GM18868 (cell line): Measurements from ENCODE around the gene DKK3.

Experiments used
- ATAC-seq: cut with Tn5 transposase; IDR thresholded peaks from one replicate; pipeline ENCODE4 v1.9.1; 2021; ENCODE audit warnings: mild to moderate bottlenecking, moderate library complexity; ENCODE audit not compliant: unreplicated experiment

The DKK3 gene

DNA sequence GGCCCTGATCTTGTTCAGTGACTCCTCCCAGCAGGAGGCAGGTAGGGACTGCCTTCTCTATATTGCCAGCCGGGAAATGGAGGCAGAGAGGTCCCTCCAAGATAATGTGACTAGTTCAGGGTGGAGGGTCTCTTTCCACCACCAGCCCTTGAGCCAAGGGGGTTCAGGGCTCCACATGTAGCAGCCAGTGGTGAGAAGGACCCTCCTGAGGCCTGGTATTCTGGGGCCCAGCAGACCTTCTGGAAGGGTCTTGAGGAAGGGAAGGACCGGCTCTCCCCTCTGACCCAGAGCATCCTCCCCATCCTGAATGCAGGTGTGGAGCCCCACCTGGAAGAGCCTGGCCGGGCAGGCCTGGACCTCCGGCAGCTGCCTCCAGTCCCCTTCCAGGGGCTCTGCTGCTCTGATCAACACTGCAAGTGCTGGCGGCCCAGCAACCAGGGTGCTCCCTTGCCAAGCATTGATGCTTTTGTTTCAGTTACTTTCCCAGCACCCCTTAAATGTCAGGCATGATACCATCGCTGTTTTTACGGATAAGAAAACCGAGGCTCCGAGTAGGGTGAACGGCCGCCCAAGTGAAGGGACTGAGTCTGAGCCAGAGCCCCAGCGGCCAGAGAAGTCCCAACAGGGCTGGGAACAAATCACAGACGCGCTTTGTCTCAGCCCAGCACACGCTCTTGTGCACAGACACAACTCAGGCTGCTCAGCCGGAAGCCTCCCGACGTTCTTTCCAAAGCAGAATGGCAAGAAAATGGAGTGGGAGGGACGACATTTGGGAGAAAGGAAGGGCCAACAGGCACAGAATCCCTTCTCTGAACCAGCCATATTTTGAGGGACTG, 38.8 kb downstream of the DKK3 start:
- ATAC-seq, result no peak

DNA sequence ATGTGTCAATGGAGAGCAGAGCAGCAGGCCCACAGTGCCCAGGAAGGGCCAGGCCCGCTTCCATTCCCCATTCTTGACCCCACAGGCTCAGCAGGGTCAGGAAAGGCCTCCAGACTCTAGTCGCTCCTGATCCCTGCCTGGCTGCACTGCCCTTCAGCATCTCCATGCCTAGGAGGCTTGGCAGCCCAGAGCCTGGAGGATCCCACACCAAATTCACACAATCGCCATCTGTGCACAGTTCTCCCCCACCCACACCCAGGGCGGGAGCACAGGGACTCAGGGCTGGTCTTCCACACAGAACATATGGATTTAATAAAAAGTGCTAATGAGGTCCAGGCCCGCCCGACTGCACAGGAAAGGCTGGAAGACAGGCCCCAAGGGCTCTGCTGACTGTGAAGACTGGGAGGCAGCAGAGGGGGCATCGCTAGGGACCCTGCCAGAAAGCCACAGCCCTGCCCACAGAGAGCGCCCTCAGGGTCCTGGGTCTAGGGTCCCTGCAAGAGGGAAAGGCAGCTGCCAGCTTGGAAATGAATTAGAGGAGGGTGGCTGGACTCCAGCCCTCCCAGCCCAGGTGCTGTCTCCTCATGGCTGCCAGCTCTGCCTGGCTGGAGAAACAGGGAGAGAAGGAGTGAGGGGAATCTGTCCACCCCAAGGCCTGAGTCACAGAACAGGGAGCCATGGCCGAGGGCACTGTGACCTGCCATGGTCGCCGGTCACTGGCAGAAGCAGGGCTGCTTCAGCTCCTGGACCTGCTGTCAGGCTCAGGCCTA, 39.7 kb downstream of the DKK3 start:
- no peak for ATAC-seq

DNA sequence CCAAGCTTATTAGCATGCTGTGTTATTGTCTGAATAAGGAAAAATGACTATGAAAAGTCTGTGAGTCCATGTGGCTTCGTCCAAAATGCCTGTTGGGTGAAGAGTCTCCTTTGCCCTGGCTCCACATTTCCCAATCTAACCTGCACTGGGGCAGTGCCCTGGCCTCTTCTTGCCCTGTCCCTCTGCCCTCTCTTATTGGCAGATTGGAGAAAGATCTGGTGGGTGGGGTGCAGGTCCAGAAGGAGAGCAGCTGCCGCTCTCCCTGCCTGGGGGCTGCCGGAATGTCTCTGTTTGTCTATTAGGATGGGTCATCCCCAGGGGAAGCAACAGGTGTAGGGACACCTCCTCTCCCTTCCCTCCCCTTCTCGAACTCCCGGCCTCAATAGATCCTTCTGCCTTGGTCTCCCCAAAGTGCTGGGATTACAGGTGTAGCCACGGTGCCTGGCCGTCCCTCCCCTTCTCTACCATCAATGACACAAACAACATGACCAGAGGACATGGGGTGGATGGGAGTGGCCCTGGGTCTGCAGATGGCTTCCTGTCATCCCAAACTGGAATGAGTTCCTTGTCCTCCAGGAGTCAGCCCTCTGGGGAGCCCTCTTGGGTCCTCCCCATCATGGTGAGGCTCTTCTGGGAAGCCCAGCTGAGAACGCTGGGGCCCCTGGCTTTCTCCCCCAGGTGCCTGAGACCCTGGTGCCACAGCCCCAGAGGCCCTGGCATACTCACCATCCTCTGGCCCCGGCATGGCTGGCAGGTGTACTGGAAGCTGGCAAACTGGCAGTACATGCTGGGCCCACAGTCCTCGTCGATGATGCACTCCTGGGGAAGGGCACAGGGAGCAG, 40.5 kb downstream of the DKK3 start:
- no peak for ATAC-seq

- ATAC-seq, result peak; percentile 99
These were observed 41.4 kb downstream of the DKK3 start for GRCh38 chr11:11966826-11967668.

- ATAC-seq, result no peak
These were observed 42.1 kb downstream of the DKK3 start for GRCh38 chr11:11966354-11966741.

- ATAC-seq, result no peak
These were observed 42.6 kb downstream of the DKK3 start for GRCh38 chr11:11965656-11966353.

DNA sequence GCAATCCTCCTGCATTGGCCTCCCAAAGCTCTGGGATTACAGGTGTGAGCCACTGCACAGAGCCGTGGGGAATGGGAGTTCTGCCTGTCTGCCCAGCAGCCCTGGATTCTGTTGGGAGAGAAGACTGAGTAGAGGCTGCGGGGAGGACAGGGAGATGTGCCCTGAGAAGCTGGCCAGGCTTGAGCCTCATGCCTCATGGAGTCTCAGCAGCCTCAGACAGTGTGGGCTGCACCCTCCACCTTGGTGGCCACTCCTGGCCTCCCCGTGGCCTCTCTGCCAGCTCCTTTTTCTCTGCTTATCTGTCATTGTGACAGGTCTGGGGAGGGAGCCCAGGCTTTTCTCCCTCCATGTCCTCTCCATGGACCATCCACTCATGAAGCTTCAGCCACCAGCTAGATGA, 43.2 kb downstream of the DKK3 start:
- ATAC-seq, result no peak

- ATAC-seq, result no peak
These were observed 43.7 kb downstream of the DKK3 start for GRCh38 chr11:11964774-11965150.

DNA sequence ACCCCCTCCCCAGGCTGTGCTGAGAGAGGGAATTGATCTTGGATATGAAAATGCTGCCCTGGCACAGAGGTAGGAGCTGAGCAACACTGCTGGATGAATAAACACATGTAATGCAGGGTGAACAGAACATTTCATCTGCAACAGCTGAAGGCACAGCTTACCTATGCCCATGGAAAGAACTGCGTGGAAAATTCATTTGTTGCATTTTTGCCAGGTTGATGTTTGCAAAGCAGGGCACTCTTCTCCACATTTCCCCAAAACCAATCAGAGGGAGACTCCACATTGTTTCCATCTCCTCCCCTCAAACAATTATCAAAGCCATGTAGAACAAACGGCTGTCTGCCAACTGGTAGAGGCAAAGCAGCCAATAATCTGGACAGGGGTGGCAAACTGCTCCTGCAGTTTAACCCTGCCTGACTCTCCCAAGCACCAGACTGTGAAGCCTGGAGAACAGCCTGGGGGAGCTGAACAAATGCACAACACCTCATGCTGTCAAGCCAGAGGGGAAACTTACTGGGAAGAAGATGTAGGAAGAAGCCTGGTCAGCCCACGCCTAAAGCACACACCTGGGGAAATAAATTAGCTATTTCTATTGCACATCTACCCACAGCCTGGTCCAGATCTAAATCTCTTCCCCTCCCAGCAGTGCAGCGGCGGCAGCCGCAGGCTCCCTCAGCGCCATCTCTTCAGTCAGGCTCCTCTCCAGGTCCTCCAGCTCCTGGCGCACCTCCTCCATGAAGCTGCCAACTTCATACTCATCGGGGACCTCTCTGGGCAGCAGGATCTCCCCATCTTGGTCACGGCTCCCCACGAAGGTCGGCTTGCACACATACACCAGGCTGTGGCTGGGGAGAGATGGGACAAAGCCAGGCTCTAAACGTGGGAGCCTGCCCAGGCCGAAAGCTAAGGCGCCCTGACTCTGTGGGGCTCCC, 44.3 kb downstream of the DKK3 start:
- no peak for ATAC-seq

DNA sequence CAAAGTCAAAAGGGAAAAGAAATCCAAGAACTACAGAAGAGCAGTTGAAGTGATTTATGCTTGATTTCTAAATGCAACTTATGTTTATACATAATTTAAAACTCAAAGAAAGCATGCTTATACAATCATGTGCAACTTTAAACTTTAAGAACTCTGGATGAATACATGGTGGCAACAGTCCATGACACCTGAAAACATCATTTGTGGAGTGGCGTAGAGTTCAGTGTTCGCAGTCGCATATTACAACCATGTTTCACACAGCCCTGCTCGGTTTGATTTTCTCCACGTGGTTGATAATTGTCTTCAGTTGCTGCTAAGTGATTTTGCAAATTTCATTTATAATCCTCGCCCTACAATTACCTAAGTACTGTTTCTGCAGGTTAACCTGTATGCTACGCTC, 45.4 kb downstream of the DKK3 start:
- ATAC-seq, result no peak

GRCh38 chr11:11961399-11962028, 46.9 kb downstream of the DKK3 start:
- ATAC-seq, result no peak

DNA sequence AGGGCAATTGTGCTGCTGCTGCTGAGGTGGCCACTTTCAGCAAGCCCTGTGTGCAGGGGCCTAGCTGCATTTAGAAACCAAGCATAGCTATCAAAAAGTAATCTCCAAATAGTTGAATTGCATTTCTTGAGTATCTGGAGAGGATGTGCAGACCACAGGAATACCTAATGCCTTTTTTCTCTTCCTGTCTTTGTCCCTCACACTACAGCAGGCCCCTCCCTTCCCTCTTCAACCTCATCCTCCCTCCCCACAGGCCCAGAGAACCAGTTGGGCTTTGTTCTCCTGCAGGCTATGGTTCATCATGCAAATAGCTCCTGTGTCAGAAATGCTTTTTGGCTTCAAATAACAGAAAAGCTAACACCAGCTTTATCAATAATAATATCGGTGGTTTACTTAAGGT, 47.7 kb downstream of the DKK3 start:
- no peak for ATAC-seq

DNA sequence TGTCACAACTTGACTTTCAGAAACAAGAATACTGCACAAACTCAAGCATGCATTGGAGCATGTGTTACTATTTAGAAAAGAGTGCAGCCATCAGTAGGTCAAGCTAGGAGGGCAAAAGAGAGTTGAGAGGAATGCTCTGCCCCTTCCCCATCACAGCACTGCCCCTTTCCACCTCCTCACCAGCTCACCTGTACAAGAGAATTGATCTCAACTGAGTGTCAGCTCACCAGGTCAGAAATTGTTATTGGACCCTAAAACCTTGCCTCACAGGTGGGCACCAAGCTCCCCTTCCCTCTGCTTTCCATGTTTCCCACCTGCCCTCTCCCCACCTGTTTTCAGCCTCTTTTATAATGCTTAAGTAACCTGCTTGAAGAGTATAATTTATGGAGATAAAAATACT, 48.8 kb downstream of the DKK3 start:
- ATAC-seq, result no peak

- no peak for ATAC-seq
These were observed 49.8 kb downstream of the DKK3 start for GRCh38 chr11:11958403-11959231.

DNA sequence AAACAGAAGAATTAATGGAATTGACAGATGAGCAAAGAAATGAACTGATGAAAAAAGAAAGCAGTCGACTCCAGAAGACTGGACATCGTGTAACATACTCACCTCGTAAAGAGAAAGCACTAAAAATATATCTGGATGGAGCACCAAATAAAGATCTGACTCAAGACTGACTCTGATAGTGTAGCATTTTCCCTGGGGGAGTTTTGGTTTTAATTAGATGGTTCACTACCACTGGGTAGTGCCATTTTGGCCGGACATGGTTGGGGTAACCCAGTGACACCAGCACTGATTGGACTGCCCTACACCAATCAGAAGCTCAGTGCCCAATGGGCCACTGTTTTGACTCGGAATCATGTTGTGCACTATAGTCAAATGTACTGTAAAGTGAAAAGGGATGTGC, 52.4 kb downstream of the DKK3 start:
- ATAC-seq, result no peak

- no peak for ATAC-seq
These were observed 56.4 kb downstream of the DKK3 start for GRCh38 chr11:11952036-11952435.

DNA sequence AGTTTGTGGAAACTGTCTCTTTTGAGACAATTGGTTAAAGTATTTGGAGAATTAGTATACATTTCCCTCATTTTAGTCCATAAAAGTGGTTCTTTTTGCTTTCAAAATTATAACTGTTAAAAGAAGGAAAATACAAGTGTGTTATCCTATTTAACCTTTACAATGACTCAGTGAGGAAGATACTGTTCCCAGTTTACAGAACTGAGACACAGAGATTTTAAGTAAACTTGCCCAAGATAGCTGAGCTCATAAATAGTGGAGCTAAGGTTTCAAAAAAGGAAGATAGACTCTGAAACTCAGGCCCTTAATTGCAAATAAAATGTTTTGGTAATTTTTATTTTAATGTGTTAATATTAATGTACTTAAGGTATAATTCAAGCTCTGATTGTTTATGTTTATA, 58.9 kb downstream of the DKK3 start:
- no peak for ATAC-seq
